ENCODE measurements around the gene WDR70.

WDR70 gene

GRCh38 chr5:37506722-37507121 is 127.6 kb downstream of the WDR70 start:
- Histone ChIP-seq H3K9me2 (replicated peaks; ENCODE audit: low read depth, low read length) (no peaks in the 10 kb centered on the region), H3K79me2 (ENCODE audit: insufficient read depth, low read length) (no peaks in the 10 kb centered on the region), H3K4me3 (ENCODE audit: low read length, poor library complexity, severe bottlenecking) (no peak overlapping the region), H3K27me3 (ENCODE audit: insufficient read depth, low read length, poor library complexity, severe bottlenecking) (no peaks in the 10 kb centered on the region), H3K9ac (ENCODE audit: low read depth, low read length, poor library complexity, severe bottlenecking) (no peak overlapping the region), H3K4me1 (ENCODE audit: insufficient read depth, low read length, poor library complexity, severe bottlenecking) (no peaks in the 10 kb centered on the region), H3F3A (ENCODE audit: low read depth) (no peaks in the 10 kb centered on the region), H3K9me3 (ENCODE audit: insufficient read depth, low read depth, low read length) (no peaks in the 10 kb centered on the region), H2AFZ (ENCODE audit: low read length) (no peak overlapping the region), H4K20me1 (ENCODE audit: insufficient read depth, low read length, poor library complexity, severe bottlenecking) (no peaks in the 10 kb centered on the region), H3K4me2 (ENCODE audit: low read depth, low read length, poor library complexity, severe bottlenecking) (no peak overlapping the region), H3K36me3 (ENCODE audit: insufficient read depth, low read length) (0 out of 2 replicates have a peak, but pooled peaks cover 5% of the 10 kb centered on the region)
- TF ChIP-seq EZH2phosphoT487 (IDR thresholded peaks at IDR 0.05; ENCODE audit: borderline replicate concordance) = no peak
- no peak for TF ChIP-seq CTCF (conservative IDR thresholded peaks at IDR 0.05; ENCODE audit: low read length)

- no peaks in the 10 kb centered on the region for H4K20me1 ChIP-seq (ENCODE audit: insufficient read depth, low read length, poor library complexity, severe bottlenecking)
- no peaks in the 10 kb centered on the region for H3K9me3 ChIP-seq (ENCODE audit: insufficient read depth, low read depth, low read length)
- no peaks in the 10 kb centered on the region for H3K27me3 ChIP-seq (ENCODE audit: insufficient read depth, low read length, poor library complexity, severe bottlenecking)
- H3K4me2 ChIP-seq (ENCODE audit: low read depth, low read length, poor library complexity, severe bottlenecking) = no peak overlapping the region
- H3K36me3 ChIP-seq (ENCODE audit: insufficient read depth, low read length) = no peaks in the 10 kb centered on the region
- H3K9ac ChIP-seq (ENCODE audit: low read depth, low read length, poor library complexity, severe bottlenecking) = no peak overlapping the region
- H3F3A ChIP-seq (ENCODE audit: low read depth) = no peaks in the 10 kb centered on the region
- TF ChIP-seq EZH2phosphoT487 (IDR thresholded peaks at IDR 0.05; ENCODE audit: borderline replicate concordance) = no peak
- TF ChIP-seq CTCF (conservative IDR thresholded peaks at IDR 0.05; ENCODE audit: low read length) = no peak
- no peaks in the 10 kb centered on the region for H3K79me2 ChIP-seq (ENCODE audit: insufficient read depth, low read length)
- H3K9me2 ChIP-seq (replicated peaks; ENCODE audit: low read depth, low read length) = no peaks in the 10 kb centered on the region
- H3K4me1 ChIP-seq (ENCODE audit: insufficient read depth, low read length, poor library complexity, severe bottlenecking) = peaks cover 3% of the 10 kb centered on the region
- no peak overlapping the region for H3K4me3 ChIP-seq (ENCODE audit: low read length, poor library complexity, severe bottlenecking)
- H2AFZ ChIP-seq (ENCODE audit: low read length) = no peak overlapping the region
These were observed 132.5 kb downstream of the WDR70 start for GRCh38 chr5:37511646-37512045.

- Histone ChIP-seq H4K20me1 (ENCODE audit: insufficient read depth, low read length, poor library complexity, severe bottlenecking) (no peaks in the 10 kb centered on the region), H3K9ac (ENCODE audit: low read depth, low read length, poor library complexity, severe bottlenecking) (no peak overlapping the region), H3K79me2 (ENCODE audit: insufficient read depth, low read length) (no peaks in the 10 kb centered on the region), H2AFZ (ENCODE audit: low read length) (no peak overlapping the region), H3K27me3 (ENCODE audit: insufficient read depth, low read length, poor library complexity, severe bottlenecking) (no peaks in the 10 kb centered on the region), H3K9me2 (replicated peaks; ENCODE audit: low read depth, low read length) (no peaks in the 10 kb centered on the region), H3K4me1 (ENCODE audit: insufficient read depth, low read length, poor library complexity, severe bottlenecking) (peaks cover 3% of the 10 kb centered on the region), H3K4me2 (ENCODE audit: low read depth, low read length, poor library complexity, severe bottlenecking) (no peak overlapping the region), H3K9me3 (ENCODE audit: insufficient read depth, low read depth, low read length) (no peaks in the 10 kb centered on the region), H3K4me3 (ENCODE audit: low read length, poor library complexity, severe bottlenecking) (no peak overlapping the region), H3K36me3 (ENCODE audit: insufficient read depth, low read length) (peaks cover 5% of the 10 kb centered on the region; the same call in 1 of the 2 replicates), H3F3A (ENCODE audit: low read depth) (no peaks in the 10 kb centered on the region)
- no peak for TF ChIP-seq EZH2phosphoT487 (IDR thresholded peaks at IDR 0.05; ENCODE audit: borderline replicate concordance)
- no peak for TF ChIP-seq CTCF (conservative IDR thresholded peaks at IDR 0.05; ENCODE audit: low read length)
These were observed 135.8 kb downstream of the WDR70 start for GRCh38 chr5:37514946-37515345.

Data from Loucy (cell line).